Measurements from ENCODE around the gene DDX20. TPM values are rescaled to one million over a fixed set of nuclear protein-coding genes. Genes with fewer than 3 reads are reported as not detected.

Gene DDX20, protein sequence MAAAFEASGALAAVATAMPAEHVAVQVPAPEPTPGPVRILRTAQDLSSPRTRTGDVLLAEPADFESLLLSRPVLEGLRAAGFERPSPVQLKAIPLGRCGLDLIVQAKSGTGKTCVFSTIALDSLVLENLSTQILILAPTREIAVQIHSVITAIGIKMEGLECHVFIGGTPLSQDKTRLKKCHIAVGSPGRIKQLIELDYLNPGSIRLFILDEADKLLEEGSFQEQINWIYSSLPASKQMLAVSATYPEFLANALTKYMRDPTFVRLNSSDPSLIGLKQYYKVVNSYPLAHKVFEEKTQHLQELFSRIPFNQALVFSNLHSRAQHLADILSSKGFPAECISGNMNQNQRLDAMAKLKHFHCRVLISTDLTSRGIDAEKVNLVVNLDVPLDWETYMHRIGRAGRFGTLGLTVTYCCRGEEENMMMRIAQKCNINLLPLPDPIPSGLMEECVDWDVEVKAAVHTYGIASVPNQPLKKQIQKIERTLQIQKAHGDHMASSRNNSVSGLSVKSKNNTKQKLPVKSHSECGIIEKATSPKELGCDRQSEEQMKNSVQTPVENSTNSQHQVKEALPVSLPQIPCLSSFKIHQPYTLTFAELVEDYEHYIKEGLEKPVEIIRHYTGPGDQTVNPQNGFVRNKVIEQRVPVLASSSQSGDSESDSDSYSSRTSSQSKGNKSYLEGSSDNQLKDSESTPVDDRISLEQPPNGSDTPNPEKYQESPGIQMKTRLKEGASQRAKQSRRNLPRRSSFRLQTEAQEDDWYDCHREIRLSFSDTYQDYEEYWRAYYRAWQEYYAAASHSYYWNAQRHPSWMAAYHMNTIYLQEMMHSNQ
- total RNA-seq (2014; rRNA removed; shearing (Covaris generic); ENCODE audit: low replicate concordance) = 10.9 and 12.8 TPM in 2 replicates

DNA sequence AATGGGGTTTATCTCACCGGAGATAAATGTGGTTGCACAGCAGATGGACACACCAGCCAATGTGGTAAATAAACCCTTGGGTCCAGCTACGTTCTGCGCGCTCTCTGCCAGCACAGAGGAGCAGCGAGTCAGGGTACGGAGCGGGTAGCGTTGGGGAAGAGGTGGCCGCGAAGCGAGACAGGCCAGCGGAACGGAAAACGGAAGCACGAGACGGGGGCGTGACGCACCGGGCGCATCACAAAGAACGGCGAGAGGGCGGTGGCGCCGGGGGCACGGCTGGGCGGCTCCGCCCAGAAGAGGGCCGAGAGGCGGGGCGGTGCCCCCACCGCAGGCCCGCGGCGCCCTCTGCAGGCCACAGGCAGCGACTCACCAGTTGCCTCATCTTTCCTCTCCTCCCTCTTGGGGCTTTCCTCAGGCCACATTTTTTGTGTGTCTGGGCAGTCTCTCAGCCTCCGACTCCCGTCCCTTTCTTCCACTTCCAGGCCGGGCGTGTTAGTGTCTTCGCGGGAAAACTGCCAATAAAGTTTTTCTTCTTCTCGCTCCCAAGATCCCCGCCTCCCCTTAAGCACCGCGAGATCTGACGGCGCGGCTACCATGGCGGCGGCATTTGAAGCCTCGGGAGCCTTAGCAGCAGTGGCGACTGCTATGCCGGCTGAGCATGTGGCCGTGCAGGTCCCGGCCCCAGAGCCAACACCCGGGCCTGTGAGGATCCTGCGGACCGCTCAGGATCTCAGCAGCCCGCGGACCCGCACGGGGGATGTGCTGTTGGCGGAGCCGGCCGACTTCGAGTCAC lies at the start of gene DDX20:
Gene DDX20 (plus strand): TSS at position 571 of the 793 bp plus-strand sequence. CDS start 24 bp downstream, at position 595.
- DNase-seq (ENCODE audit: low read depth) = peak; percentile 95
- in situ Hi-C loops (cut with HindIII; ENCODE audit: low pct_unique_long_range_greater_than_20kb, low sequenced_read_pairs) = no loop called here

DNA sequence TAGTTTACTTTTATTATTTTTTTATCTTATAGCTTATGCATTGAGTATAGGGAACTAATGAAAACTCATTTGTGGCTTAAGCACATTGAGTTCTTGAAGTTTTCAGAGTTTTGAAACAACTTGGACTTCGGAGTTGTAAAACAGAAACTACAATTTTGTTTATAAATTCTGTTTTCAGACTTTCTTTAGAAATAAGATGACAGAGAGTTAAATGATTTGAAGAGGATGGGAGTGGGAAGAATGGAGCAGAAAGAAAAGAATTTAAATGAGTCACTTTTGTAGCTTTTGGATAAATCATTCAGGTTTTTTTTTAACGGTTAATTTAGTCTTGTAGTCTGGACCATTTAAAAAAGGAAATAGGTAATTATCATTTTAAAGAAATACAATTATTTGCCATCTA lies 48.8 kb upstream of the DDX20 start:
- no peak for DNase-seq (ENCODE audit: low read depth)
- in situ Hi-C loops (cut with HindIII; ENCODE audit: low pct_unique_long_range_greater_than_20kb, low sequenced_read_pairs) = no loop called here

DNA sequence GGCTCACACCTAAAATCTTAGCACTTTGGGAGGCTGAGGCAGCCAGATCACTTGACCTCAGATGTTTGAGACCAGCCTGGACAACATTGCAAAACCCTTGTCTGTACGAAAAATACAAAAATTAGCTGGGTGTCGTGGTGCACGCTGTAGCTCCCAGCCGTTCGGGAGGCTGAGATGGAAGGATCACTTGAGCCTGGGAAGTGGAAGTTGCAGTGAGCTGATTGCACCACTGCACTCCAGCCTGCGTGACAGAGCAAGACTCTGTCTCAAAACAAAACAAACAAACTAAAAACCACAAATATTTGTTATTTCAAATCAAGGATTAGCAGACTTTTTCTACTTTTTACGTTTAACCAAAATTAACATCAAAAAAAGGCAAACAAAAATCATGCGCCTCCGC lies 47.8 kb upstream of the DDX20 start:
- in situ Hi-C loops (cut with HindIII; ENCODE audit: low pct_unique_long_range_greater_than_20kb, low sequenced_read_pairs) = no loop called here
- no peak for DNase-seq (ENCODE audit: low read depth)

DNA sequence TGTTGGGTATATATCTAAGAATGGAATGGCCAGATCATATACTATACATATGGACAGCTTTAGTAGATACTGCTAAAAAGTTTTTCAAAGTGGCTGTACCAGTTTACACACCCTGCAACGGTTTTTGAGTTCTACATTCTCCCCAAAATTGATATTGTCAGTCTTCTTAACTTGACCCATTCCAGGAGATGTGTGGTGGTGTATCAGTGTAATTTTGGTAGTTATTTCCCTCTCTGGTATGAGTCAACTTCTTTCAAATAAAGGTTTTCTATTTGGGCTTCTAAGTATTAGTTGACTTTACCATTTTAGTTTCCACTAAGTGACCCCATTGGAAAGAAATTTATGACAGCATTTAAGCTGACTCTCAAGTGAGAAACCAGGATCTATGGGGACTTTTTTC lies 45.7 kb upstream of the DDX20 start:
- in situ Hi-C loops (cut with HindIII; ENCODE audit: low pct_unique_long_range_greater_than_20kb, low sequenced_read_pairs) = no loop called here
- DNase-seq (ENCODE audit: low read depth) = no peak

DNA sequence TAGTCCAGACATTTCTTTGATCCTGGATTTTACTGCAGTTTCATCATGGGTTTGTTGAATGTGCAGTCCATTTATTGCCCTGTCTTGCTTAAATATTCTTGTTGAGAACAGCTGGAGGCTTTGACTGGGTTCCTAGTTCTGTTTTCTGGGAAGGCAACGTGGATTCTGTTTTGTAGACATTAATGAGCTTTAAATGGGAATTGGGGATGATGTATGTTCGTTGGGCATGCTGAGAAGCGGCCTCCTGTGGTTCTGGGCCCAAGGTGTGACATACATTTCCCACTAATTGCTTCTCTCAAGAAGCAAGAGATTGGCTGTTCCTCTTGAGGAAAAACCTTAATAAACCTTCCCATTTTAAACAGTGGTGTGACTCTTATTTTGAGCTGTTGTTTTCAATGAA lies 39.4 kb upstream of the DDX20 start:
- in situ Hi-C loops (cut with HindIII; ENCODE audit: low pct_unique_long_range_greater_than_20kb, low sequenced_read_pairs) = no loop called here
- DNase-seq (ENCODE audit: low read depth) = no peak

DNA sequence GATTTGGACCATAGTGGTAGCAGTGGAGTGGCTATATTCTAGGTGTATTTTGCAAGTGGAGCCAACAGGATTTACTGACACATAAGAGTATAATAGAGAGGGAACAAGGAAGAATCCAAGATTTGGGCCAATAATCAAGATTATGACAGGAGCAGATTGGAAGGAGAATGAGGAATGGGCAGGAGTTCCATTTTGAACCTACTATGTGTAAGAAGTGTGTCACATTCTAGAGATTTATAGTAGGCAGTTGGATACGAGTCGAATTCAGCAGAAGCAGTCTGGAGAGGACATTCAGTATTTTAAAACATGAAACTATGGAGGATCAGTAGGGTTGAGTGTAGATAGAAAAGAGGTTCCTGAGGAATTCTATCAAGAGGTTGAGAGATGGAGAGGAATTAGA lies 38.3 kb upstream of the DDX20 start:
- DNase-seq (ENCODE audit: low read depth) = no peak
- in situ Hi-C loops (cut with HindIII; ENCODE audit: low pct_unique_long_range_greater_than_20kb, low sequenced_read_pairs) = no loop called here

DNA sequence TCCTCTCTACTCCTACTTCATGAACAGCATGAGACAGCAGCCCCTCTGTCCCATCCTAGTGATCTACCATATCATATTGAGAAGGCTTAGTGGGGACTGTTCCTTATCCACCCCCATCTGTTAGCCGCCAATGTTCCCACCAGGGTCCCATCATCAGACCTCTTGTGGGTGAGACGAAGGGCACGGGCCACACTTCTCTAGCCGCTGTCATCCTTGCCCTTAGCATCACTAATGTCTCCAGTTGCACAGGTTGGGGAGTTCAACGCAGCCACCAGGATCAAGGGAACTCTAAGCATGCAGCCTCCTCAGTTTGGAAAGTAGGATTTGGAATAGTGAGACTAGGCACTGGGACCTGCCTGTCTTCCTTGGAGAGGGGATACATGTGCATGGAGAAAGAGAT lies 36.6 kb upstream of the DDX20 start:
- DNase-seq (ENCODE audit: low read depth) = no peak
- in situ Hi-C loops (cut with HindIII; ENCODE audit: low pct_unique_long_range_greater_than_20kb, low sequenced_read_pairs) = no loop called here

DNA sequence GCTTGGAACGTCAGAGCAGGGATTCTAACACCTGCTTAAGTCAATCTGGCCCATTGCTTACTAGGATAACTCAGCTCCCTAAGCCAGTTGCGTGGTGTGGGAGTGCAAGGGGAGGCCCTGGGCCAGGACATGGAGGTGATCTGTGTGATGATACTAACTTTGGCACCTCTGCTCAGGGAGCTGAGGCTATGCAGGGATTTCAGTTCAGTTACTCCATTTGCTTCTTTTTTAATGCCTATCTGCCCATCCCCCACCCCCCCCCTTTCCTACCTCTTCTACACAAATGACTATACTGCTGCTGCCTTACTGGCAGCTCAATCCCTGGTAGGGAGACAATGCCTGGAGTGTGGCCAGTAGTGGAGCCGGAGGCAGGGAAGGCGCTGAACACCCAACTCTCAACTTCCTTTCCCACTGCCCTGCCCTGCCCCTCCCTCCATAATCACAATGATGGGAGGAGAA lies 36.0 kb upstream of the DDX20 start:
- in situ Hi-C loops (cut with HindIII; ENCODE audit: low pct_unique_long_range_greater_than_20kb, low sequenced_read_pairs) = no loop called here
- DNase-seq (ENCODE audit: low read depth) = no peak

DNA sequence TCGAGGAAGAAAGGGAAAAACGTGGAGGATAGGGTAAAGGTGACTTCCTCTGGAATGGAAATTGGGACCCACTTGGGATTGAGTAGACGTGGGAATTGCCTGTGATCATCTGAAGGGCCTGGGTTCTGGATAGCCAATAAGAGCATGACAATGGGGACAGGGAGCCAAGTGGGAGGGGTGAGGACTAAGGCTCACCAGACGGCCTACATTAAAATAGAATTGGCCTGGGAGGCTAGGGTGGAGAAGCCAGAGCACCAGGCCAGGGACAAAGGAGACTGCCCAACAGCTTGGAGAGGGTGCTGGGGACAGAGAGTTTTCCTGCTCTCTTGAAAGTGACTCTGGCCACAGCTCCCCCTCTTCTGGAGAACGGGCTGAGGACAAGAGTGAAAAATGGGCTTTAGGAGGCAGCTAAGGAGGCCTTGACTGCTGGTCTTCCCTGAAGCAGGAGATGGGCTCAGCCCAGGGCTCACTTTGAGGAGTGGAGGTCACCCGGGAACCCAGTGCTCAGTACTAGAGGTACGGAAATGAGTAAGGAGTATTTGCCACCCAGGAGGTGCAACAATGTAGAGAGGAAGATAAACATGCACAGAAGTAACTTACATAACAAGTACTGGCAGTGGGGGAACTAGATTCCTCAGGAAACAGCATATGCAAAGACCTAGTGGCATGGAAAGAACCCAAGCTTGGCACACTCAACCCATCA lies 35.3 kb upstream of the DDX20 start:
- DNase-seq (ENCODE audit: low read depth) = no peak
- in situ Hi-C loops (cut with HindIII; ENCODE audit: low pct_unique_long_range_greater_than_20kb, low sequenced_read_pairs) = no loop called here

DNA sequence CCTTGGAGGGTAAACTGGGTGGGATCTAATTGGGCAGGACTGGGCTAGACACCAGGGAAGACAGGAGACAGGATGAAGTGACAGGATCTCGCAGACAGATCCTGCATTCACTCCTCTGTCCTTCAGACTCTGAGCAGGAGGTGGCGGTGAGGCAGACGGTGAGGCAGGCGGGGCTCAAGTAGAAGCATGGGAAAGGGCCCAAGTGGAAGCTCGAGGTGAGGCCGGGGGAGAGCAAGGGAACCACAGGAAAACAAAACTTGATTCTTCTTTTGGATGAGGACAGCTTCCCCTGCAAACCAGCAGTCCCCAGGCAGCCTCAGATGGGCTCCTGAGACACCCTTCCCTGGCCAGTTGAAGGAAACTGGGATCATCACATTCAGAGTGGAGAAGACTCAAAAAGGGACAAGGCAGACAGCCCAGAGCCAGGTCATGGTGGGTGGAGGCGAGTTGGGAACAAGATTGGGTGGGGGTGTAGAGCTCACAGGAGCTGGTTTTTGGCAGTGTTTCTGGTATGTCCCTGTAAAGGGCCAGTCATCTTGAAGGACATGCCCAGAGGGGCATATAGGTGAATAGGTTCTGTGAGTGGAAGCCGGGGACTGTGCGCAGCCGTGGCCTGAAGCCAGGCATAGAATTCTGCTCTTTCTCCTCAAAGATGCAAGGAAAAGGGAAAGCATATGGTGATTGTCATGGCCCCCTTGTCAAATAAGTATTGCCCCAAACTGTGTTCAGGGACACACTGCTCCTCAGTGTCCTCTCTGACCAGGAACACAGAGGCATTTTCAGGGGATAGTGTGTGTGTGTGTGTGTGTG lies 34.5 kb upstream of the DDX20 start:
- no peak for DNase-seq (ENCODE audit: low read depth)
- in situ Hi-C loops (cut with HindIII; ENCODE audit: low pct_unique_long_range_greater_than_20kb, low sequenced_read_pairs) = no loop called here

DNA sequence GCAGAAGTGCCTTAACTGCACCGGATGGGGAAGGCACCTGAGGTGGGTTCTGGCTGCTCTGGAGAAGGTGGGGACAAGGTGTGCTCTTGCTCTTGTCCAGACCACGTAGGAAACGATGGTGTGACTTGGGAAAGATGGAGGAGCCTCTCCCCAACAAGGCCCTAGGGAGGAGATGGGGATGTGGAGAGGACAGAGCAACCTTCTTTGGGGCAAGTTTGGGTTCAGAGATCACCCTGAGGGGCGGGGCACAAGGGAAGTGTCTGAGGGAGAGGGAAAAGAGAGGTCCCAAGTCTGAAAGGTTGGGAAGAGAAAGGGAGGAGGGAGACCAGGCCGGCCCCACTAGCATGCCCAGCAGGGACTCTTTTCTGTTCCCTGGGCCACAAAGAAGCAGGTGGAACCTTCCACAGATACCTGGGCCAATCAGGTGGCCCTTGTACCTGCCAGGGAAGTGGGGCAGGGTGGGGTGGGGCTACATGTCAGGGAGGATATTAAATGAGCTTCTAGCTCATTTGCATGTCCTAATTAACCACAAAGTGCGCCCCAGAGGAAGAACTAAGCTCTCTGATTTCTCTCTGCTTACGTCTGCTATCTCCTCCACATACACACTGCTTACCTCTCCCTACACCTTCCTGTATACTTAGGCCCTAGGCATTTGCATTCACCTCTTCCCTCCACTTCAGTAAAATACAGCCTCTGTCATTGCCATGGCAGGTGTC lies 32.5 kb upstream of the DDX20 start:
- in situ Hi-C loops (cut with HindIII; ENCODE audit: low pct_unique_long_range_greater_than_20kb, low sequenced_read_pairs) = no loop called here
- no peak for DNase-seq (ENCODE audit: low read depth)

DNA sequence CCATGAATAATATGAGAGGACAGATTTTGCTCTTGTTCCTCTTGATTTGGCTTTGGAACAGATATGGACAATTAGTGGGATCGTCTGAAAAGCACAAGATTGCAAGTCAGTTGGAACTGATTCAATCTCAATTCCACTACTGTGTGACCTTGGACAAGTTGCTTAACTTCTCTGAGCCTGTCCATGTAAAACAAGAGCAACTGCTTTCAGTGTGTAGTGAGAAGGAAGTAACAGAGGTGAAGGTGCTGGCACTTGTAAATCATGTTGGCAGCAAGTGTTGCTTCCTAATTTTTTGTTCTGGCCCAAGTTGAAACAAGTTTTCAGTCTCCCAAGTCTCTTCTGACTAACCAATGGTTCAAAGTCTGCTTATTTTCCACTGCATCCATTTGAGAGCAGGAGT lies 31.8 kb upstream of the DDX20 start:
- in situ Hi-C loops (cut with HindIII; ENCODE audit: low pct_unique_long_range_greater_than_20kb, low sequenced_read_pairs) = no loop called here
- no peak for DNase-seq (ENCODE audit: low read depth)

DNA sequence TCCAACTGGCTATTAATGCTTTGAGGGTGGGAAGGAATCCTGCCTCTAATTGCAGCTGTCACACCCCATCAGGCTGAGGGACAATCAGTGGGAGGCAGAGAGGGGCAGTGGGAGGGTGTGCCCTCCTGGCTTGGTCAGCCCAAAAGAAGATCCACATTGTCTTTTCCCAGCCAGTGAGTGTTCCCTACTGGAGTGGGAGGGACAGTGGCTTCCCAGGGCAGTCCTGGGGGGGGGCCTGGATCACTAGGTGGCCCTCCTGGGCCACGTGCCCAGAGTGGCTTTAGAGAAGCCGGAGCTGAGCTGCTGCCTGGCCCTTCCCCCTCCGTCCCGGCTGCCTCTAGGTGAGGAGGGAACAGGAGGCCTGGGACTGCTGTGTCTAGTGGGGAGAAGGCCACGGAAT lies 30.5 kb upstream of the DDX20 start:
- in situ Hi-C loops (cut with HindIII; ENCODE audit: low pct_unique_long_range_greater_than_20kb, low sequenced_read_pairs) = no loop called here
- no peak for DNase-seq (ENCODE audit: low read depth)

DNA sequence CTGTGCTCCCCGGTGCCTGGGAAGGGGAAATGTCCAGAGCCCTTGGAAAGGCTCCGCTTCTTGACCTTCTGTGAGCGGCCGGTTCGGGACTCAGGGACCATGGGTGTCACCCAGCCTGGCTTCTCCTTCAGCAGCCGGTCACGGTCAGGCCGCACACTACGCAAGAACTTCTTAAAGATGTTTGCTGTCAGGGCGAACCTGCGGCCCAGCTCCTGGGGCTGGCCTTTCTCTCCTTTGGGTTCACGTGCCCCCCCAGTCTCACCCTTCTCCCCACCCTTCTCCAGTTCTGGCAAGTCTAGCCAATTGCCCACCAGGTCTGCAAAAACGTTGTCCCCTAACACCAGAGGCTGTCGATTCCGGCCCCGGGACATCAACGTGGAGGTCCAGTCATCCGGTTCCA lies 28.6 kb upstream of the DDX20 start:
- in situ Hi-C loops (cut with HindIII; ENCODE audit: low pct_unique_long_range_greater_than_20kb, low sequenced_read_pairs) = no loop called here
- DNase-seq (ENCODE audit: low read depth) = no peak

DNA sequence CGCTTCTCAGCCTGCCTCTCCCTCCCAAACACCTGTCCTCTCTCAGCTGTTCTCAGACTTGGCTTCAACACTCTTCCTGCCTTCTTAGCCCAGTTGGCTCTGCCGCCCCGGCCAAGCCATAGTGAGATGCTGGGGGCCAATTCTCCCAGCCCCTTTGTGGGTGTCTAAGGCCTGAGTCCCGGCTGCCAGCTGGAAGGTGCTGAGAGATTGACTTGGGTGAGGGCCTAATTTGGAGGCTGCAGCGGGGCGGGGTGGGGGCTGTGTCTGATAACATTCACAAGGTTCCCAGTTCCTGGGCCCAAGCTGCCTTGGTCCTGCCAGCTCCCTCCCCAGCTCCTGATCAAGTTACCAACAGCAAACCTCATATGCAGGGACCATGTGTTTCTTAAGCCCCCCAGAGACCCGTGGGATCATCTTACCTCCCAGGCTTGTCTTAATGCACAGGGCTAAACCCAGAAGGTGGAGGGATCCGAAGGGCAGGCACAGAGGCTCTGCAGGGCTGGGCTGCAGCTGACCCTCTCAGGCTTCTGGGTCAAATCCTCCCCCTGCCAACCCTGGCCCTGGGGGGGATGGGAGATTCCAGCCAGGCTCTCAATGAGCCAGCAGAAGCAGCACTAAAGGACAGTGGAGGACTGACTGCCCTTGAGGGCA lies 26.3 kb upstream of the DDX20 start:
- no peak for DNase-seq (ENCODE audit: low read depth)
- in situ Hi-C loops (cut with HindIII; ENCODE audit: low pct_unique_long_range_greater_than_20kb, low sequenced_read_pairs) = no loop called here

DNA sequence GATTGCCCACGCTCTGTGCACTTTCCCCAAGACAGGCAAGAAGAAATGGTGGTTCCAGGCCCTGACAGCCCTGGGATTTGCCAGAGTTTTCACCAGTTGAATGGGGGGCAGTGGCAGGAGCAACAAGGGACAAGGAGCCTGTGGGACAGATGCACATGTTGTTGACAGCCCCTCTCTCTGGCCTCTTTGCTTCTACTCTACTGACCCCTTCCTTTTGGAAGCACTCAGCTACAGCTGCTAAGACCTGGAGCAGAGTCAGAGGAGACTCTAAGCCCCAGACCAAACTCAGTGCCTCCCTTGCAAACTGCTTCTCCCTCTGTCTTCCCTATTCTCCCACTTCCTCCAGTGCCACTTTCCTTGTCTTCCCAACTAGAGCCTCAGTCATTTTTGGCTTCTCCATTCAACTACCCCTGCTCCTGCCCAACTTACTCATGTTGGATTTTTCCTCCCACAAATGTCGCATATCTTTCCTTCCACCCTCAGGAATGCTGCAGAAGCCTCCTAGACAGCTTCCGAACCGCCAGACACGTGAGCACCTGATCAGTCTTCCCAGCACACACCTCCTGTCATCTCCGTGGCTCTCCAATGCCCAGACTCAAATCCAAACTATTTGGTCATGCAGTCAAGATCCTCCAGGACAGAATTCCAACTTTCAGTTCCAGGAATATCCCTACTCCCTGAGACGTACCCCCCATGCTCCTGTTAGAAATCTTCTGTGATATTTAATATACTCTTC lies 25.6 kb upstream of the DDX20 start:
- no peak for DNase-seq (ENCODE audit: low read depth)
- in situ Hi-C loops (cut with HindIII; ENCODE audit: low pct_unique_long_range_greater_than_20kb, low sequenced_read_pairs) = no loop called here
